SK-N-SH (cell line): Measurements from ENCODE around the gene AGPAT3.

Experiments used
- EP300 ChIP-seq, 2 experiments: IDR thresholded peaks; 2 replicates each; pipeline versions ENCODE4 v1.4.0 to v1.6.1; 2012; ENCODE audit warnings: borderline replicate concordance in 1 of 2, low read depth in 1 of 2, low read length in 1 of 2
- JUND ChIP-seq: IDR thresholded peaks from 2 replicates; pipeline ENCODE4 v1.4.0; 2012
- TCF12 ChIP-seq: IDR thresholded peaks from 2 replicates; pipeline ENCODE4 v1.4.0; 2012
- TF ChIP-seq, protein P1 (sequence below): IDR thresholded peaks from 2 replicates; pipeline ENCODE4 v1.6.1; 2012; ENCODE audit warnings: mild to moderate bottlenecking, low read depth, low read length, moderate library complexity
- TF ChIP-seq, protein P2 (sequence below): fragments of 200-600 bp; sonication (generic); IDR thresholded peaks from 2 replicates; pipeline ENCODE4 v1.6.1; 2017; ENCODE audit warnings: antibody characterized with exemption, mild to moderate bottlenecking, moderate library complexity
- TF ChIP-seq, protein P3 (sequence below): IDR thresholded peaks from 2 replicates; pipeline ENCODE4 v1.4.0; 2012; ENCODE audit warnings: low read depth

DNA sequence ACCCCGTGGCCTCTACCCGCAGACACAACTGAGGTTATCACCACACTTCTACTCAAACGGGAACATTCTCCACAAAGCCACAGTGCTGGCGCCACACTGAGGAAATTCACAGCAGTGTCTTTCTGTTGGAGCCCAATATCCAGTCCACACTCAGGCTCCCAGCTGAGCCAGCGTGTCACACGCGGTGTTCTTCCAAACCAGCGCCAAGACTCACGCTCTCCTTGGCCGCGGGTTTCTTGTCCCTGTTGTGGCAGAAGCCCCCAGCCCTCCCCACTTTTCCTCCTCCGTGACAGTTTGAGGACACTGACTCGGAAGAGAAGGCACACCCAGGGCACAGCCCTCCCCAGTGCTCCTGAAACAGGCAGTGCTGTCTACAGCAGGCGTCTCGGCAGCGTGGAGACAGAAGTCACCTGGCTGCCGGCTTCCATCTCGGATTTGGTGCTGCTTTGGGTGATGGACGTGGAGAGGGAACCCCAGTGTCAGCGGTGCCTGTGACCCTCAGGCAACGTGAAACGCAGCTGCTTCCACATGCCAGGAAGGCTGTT is 35.4 kb upstream of the AGPAT3 start:
- TF ChIP-seq, protein P1, sequence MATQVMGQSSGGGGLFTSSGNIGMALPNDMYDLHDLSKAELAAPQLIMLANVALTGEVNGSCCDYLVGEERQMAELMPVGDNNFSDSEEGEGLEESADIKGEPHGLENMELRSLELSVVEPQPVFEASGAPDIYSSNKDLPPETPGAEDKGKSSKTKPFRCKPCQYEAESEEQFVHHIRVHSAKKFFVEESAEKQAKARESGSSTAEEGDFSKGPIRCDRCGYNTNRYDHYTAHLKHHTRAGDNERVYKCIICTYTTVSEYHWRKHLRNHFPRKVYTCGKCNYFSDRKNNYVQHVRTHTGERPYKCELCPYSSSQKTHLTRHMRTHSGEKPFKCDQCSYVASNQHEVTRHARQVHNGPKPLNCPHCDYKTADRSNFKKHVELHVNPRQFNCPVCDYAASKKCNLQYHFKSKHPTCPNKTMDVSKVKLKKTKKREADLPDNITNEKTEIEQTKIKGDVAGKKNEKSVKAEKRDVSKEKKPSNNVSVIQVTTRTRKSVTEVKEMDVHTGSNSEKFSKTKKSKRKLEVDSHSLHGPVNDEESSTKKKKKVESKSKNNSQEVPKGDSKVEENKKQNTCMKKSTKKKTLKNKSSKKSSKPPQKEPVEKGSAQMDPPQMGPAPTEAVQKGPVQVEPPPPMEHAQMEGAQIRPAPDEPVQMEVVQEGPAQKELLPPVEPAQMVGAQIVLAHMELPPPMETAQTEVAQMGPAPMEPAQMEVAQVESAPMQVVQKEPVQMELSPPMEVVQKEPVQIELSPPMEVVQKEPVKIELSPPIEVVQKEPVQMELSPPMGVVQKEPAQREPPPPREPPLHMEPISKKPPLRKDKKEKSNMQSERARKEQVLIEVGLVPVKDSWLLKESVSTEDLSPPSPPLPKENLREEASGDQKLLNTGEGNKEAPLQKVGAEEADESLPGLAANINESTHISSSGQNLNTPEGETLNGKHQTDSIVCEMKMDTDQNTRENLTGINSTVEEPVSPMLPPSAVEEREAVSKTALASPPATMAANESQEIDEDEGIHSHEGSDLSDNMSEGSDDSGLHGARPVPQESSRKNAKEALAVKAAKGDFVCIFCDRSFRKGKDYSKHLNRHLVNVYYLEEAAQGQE = no peak
- TF ChIP-seq, protein P2, sequence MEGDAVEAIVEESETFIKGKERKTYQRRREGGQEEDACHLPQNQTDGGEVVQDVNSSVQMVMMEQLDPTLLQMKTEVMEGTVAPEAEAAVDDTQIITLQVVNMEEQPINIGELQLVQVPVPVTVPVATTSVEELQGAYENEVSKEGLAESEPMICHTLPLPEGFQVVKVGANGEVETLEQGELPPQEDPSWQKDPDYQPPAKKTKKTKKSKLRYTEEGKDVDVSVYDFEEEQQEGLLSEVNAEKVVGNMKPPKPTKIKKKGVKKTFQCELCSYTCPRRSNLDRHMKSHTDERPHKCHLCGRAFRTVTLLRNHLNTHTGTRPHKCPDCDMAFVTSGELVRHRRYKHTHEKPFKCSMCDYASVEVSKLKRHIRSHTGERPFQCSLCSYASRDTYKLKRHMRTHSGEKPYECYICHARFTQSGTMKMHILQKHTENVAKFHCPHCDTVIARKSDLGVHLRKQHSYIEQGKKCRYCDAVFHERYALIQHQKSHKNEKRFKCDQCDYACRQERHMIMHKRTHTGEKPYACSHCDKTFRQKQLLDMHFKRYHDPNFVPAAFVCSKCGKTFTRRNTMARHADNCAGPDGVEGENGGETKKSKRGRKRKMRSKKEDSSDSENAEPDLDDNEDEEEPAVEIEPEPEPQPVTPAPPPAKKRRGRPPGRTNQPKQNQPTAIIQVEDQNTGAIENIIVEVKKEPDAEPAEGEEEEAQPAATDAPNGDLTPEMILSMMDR = peak; percentile 29; the same call in 1 of the 2 replicates
- no peak for TF ChIP-seq EP300 (IDR thresholded peaks at IDR 0.05; ENCODE audit: borderline replicate concordance in 1 of 2, low read depth in 1 of 2, low read length in 1 of 2)
- TF ChIP-seq, protein P3, sequence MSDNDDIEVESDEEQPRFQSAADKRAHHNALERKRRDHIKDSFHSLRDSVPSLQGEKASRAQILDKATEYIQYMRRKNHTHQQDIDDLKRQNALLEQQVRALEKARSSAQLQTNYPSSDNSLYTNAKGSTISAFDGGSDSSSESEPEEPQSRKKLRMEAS = no peak
- no peak for TF ChIP-seq TCF12
- no peak for TF ChIP-seq JUND
